Right forelimb (tissue), 1 donor: ENCODE measurements around the gene TFB2M.
A peak's percentile ranks its signal among the peaks of the same experiment; 100 is the strongest.

Experiments
- DNase-seq: peaks from one replicate; pipeline ENCODE4 v3.0.0-alpha.2; 2018

Gene TFB2M

DNA sequence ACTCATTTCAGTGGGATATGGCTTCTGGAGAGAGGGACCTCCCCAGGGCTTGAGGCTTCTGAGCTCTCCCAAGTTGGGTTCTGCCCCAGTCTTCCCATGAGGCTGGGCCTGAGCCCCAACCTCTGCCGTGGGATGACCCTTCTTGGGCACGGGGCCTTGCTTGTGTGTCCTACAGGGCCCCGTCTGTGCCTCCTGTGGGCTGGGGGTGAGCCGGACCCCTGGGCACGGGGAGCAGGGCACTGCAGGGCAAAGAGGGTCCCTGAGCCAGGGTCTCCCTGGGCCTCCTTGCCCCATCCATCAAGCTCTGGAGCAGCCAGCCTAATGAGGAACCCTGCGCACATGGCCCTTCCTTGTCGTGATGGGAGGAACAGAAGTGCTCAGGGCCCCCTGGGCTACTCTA lies 53.8 kb downstream of the TFB2M start:
- DNase-seq, result no peak

GRCh38 chr1:246511203-246511602 lies 54.9 kb downstream of the TFB2M start:
- DNase-seq, result no peak

DNA sequence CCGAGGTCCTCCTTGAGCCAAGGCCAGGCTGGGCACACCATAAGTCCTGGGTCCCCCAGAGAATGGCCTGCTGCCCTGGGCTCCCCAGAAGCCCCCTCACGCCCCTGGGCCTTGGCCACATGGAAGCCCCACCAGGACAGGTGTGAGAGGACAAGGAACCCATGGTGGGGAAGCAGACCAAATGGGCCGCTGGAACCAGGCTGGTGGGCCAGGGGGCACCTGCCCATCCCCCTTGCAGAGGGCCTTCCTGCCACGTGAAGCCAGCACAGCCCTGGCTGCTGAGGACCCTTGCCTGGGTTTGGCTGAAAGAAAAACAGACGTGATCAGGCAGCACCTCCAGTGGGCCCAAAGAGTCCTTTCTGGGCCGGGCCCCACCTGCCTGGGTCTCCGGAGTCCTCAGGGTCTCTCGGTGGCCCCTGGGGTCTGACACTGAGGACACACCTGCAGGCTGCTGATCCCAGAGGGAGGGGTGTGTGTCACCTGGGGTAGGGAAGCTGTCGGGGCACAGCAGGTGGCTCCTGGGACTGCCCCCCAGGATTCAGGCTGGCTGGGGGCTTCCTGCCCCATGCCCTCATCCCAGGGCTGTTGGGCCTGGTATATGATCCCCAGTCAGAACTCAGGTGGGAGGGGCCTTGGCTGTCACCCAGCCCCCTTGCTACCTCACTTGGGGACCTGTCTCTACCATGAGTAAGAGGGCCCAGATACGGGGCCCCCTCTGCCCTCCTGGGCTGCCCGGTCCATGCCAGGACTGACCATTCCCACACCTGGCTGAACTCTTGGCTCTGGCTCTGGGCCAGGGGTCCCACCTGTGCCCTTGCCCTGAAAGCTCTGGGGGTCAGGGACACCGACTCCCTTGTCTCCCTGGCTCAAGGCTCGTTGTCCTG lies 55.7 kb downstream of the TFB2M start:
- DNase-seq, result no peak

DNA sequence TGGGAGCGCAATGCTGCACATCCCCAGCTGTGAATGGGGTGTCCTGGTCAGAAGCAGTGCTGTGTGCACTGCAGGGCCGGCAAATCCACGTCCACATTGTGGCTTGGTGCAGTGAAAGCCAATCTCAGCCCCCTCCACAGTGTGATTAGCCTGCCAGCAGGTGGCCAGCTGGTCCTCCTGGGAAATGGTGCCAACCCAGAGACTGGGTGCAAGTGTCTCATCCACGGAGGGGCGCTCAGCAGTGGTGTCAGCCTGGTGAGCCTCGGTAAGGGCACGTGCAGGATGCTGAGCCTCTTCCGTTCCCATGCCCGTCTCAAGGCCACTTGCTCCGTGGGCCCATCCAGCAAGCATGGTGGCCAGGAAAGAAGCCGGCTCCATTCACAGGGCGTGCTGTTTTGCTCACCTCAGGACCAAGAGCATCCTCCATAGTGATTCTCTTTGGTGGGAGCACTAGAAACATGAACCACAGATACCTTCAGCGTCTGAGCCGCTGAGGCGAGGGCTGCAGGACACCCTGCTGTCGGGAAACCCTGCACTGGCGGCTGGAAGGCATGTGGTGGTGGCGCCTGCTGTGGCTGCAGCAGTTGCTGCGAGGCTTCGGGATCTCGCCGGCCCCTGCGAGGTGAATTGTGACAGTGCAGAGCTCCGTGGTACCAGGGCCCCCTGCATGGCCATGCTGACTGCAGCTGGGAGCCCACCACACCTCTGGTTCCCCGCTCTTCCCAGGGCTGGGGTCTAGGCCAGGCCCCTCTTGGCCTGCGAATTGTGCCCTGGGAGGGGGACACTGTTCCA lies 57.0 kb downstream of the TFB2M start:
- no peak for DNase-seq

DNA sequence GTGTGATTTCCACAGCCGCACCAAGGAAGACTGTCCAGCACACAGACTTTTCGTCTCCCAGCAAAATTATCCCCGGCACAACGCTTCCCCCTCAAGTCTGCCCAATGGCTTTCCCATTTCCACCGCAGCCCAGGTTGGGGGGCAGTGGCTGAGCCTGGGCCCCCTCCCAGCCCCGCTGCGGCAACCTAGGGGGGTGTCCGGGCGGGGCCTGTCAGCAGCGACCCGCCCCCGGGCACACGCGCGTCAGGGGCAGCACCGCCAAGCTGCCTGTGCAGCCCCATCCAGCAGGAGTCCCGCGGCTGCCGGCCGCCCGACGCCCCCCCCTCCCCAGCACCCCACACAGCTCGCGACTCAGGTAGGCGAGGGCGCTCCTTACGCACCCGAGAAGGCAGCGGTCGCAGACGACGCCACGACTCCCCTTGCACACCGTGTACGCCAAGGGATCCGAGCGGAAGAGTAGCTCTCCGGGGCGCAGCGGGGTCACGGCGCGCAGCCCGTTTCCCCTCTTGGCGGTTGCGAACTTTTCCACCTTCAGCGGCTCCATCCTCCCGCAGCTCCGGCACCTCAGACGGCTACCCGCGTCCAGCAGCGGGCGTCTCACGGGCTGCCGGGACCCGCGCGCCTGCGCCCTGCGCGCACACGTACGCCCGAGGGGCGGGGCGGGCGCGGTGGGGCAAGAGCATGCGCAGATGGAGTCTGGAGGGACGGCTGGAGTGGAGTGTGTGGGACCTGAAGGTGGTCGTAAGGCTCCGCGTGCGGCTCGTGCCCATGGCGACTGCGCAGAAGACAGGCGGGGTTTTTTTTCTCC lies 59.2 kb downstream of the TFB2M start, which contains the start of gene SMYD3:
Gene SMYD3, minus strand, starts transcription at position 606 of the 808 bp plus-strand sequence.
- peak; percentile 88 for DNase-seq

- no peak for DNase-seq
Observed at GRCh38 chr1:246506367-246506673, 59.7 kb downstream of the TFB2M start.

GRCh38 chr1:246503341-246503740 lies 62.7 kb downstream of the TFB2M start:
- DNase-seq, result no peak

DNA sequence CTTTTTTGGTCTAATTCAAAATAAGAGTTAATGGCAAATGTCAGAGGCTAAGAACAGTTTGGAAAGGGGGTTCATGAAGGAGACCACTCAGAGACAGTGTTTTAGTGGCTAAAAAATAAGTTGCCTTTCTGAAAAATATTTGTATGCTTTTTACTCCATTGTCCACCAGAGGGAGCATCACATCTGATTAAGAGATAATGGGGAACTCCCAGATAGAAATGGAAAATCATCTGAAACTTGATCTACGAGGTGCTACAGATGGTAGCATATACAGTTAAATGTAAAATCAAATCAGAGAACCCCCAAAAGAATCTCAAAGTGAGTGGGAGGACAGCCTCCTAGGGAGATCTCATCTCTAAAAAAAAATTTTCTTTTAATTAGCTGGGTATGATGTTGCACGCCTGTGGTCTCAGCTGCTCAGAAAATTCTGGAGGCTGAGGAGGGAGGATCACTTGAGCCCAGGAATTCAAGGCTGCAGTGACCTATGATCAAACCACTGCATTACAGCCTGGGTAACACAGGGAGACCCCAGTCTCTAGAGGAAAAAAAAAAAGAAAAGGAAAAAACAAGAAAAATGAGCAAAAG lies 68.6 kb downstream of the TFB2M start:
- DNase-seq, result no peak

GRCh38 chr1:246492611-246493245 lies 73.3 kb downstream of the TFB2M start:
- DNase-seq, result peak; percentile 74

DNA sequence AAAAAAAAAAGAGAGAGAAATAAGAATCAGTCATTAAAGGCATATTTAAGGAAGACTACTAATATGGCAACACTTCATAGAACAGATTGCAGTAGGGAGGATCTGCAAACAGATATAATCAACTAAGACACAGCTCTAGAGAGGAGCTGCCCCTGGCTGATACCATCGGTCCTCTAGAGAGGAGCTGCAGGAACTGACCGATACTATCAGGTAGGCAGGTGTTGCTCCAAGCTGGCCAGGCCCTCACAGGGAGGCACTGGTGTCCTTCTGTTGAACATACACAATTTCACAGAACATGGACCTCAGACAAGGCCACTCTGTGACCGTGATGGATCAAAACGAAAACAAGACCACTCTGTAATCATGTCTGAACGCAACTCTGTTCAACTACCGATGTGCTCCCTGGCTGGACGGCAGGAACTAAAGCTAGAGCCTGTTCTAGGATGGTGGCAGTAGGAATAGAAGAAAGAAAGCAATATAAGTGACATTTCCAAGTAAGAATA lies 74.5 kb downstream of the TFB2M start:
- DNase-seq, result no peak
